ENCODE data around the gene LBX2. TPM values are rescaled to one million over a fixed set of nuclear protein-coding genes. Genes with fewer than 3 reads are reported as not detected.

LBX2 gene
- total RNA-seq, 1 donor from 2014 or later = 0.54 TPM

GRCh38 chr2:74522516-74522915 is 23.1 kb upstream of the LBX2 start:
- DNase-seq (ENCODE audit: low spot score) = no peak
- no peak overlapping the region for H3K27ac Mint-ChIP-seq
- intact Hi-C loops (cut with micrococcal nuclease) = no loop called here
- H3K36me3 Mint-ChIP-seq (ENCODE audit: low read depth) = peaks cover 27% of the 10 kb centered on the region
- H3K4me1 Mint-ChIP-seq (ENCODE audit: low read depth) = peaks cover 27% of the 10 kb centered on the region
- peaks cover 24% of the 10 kb centered on the region for H3K27me3 Mint-ChIP-seq (ENCODE audit: insufficient read depth)
- H3K9me3 Mint-ChIP-seq = no peaks in the 10 kb centered on the region
- H3K4me3 Mint-ChIP-seq = no peak overlapping the region

GRCh38 chr2:74516650-74517049 is 17.2 kb upstream of the LBX2 start:
- Mint-ChIP-seq H3K4me1 (ENCODE audit: low read depth) (peaks cover 16% of the 10 kb centered on the region), H3K36me3 (ENCODE audit: low read depth) (peaks cover 12% of the 10 kb centered on the region), H3K27me3 (ENCODE audit: insufficient read depth) (peaks cover 61% of the 10 kb centered on the region), H3K4me3 (peak overlapping the region; percentile 81), H3K27ac (no peak overlapping the region), H3K9me3 (no peaks in the 10 kb centered on the region)
- intact Hi-C loops (cut with micrococcal nuclease) = loop anchor here (1.0 kb wide), 2 partner anchors 9 to 13 kb away; partner anchors contain the start of genes AUP1, HTRA2 and PCGF1
- DNase-seq (ENCODE audit: low spot score) = no peak

- DNase-seq (ENCODE audit: low spot score) = peak; percentile 72
- intact Hi-C loops (cut with micrococcal nuclease) = loop anchor here (1.0 kb wide), 2 partner anchors 9 to 13 kb away; partner anchors contain the start of genes AUP1, HTRA2 and PCGF1
- no peak overlapping the region for H3K27ac Mint-ChIP-seq
- H3K4me3 Mint-ChIP-seq = peak overlapping the region; percentile 81
- peaks cover 65% of the 10 kb centered on the region for H3K27me3 Mint-ChIP-seq (ENCODE audit: insufficient read depth)
- H3K9me3 Mint-ChIP-seq = no peaks in the 10 kb centered on the region
- peaks cover 16% of the 10 kb centered on the region for H3K4me1 Mint-ChIP-seq (ENCODE audit: low read depth)
- H3K36me3 Mint-ChIP-seq (ENCODE audit: low read depth) = peaks cover 12% of the 10 kb centered on the region
Measured at GRCh38 chr2:74515981-74516633, 16.7 kb upstream of the LBX2 start.

- DNase-seq (ENCODE audit: low spot score) = no peak
- intact Hi-C loops (cut with micrococcal nuclease) = no loop called here
- Mint-ChIP-seq H3K27me3 (ENCODE audit: insufficient read depth) (peaks cover 66% of the 10 kb centered on the region), H3K27ac (peak overlapping the region; percentile 49), H3K9me3 (no peaks in the 10 kb centered on the region), H3K4me3 (peak overlapping the region; percentile 77), H3K4me1 (ENCODE audit: low read depth) (peaks cover 16% of the 10 kb centered on the region), H3K36me3 (ENCODE audit: low read depth) (peaks cover 12% of the 10 kb centered on the region)
Measured at GRCh38 chr2:74515271-74515980, 16.0 kb upstream of the LBX2 start.

GRCh38 chr2:74514368-74515270 is 15.2 kb upstream of the LBX2 start, which contains the start of gene TLX2:
Gene TLX2 (plus strand): TSS chr2:74514450. CDS start chr2:74514807, 357 bp downstream.
- Mint-ChIP-seq H3K4me1 (ENCODE audit: low read depth) (peaks cover 16% of the 10 kb centered on the region), H3K4me3 (peak within 1 kb of the TSS; percentile 77), H3K36me3 (ENCODE audit: low read depth) (peaks cover 10% of the 10 kb centered on the region), H3K27me3 (ENCODE audit: insufficient read depth) (peaks cover 63% of the 10 kb centered on the region), H3K27ac (peak within 1 kb of the TSS; percentile 49), H3K9me3 (no peaks in the 10 kb centered on the region)
- DNase-seq (ENCODE audit: low spot score) = no peak
- intact Hi-C loops (cut with micrococcal nuclease) = loop anchor here (1.0 kb wide), 1 partner anchor 16 kb away; no protein-coding TSS in a partner anchor

GRCh38 chr2:74513605-74514367 is 14.4 kb upstream of the LBX2 start:
- H3K36me3 Mint-ChIP-seq (ENCODE audit: low read depth) = peaks cover 10% of the 10 kb centered on the region
- no peak overlapping the region for H3K27ac Mint-ChIP-seq
- H3K4me1 Mint-ChIP-seq (ENCODE audit: low read depth) = peaks cover 18% of the 10 kb centered on the region
- intact Hi-C loops (cut with micrococcal nuclease) = loop anchor here (1.0 kb wide), 1 partner anchor 15 kb away; no protein-coding TSS in a partner anchor
- DNase-seq (ENCODE audit: low spot score) = peak; percentile 34
- H3K4me3 Mint-ChIP-seq = peak overlapping the region; percentile 66
- H3K27me3 Mint-ChIP-seq (ENCODE audit: insufficient read depth) = peaks cover 60% of the 10 kb centered on the region
- no peaks in the 10 kb centered on the region for H3K9me3 Mint-ChIP-seq

GRCh38 chr2:74512744-74513604 is 13.6 kb upstream of the LBX2 start:
- Mint-ChIP-seq H3K4me1 (ENCODE audit: low read depth) (peaks cover 27% of the 10 kb centered on the region), H3K27me3 (ENCODE audit: insufficient read depth) (peaks cover 52% of the 10 kb centered on the region), H3K9me3 (no peaks in the 10 kb centered on the region), H3K27ac (peak overlapping the region; percentile 52), H3K36me3 (ENCODE audit: low read depth) (peaks cover 13% of the 10 kb centered on the region), H3K4me3 (peak overlapping the region; percentile 66)
- DNase-seq (ENCODE audit: low spot score) = no peak
- intact Hi-C loops (cut with micrococcal nuclease) = no loop called here

- Mint-ChIP-seq H3K27ac (no peak overlapping the region), H3K27me3 (ENCODE audit: insufficient read depth) (peaks cover 37% of the 10 kb centered on the region), H3K4me3 (no peak overlapping the region), H3K36me3 (ENCODE audit: low read depth) (peaks cover 10% of the 10 kb centered on the region), H3K9me3 (no peaks in the 10 kb centered on the region), H3K4me1 (ENCODE audit: low read depth) (peaks cover 34% of the 10 kb centered on the region)
- intact Hi-C loops (cut with micrococcal nuclease) = no loop called here
- DNase-seq (ENCODE audit: low spot score) = no peak
Measured at GRCh38 chr2:74511104-74511989, 11.9 kb upstream of the LBX2 start.

GRCh38 chr2:74510272-74510671 is 10.9 kb upstream of the LBX2 start:
- H3K27ac Mint-ChIP-seq = peak overlapping the region; percentile 0
- DNase-seq (ENCODE audit: low spot score) = no peak
- H3K4me1 Mint-ChIP-seq (ENCODE audit: low read depth) = peaks cover 36% of the 10 kb centered on the region
- H3K27me3 Mint-ChIP-seq (ENCODE audit: insufficient read depth) = peaks cover 31% of the 10 kb centered on the region
- peaks cover 16% of the 10 kb centered on the region for H3K36me3 Mint-ChIP-seq (ENCODE audit: low read depth)
- no peaks in the 10 kb centered on the region for H3K9me3 Mint-ChIP-seq
- intact Hi-C loops (cut with micrococcal nuclease) = no loop called here
- H3K4me3 Mint-ChIP-seq = no peak overlapping the region

- Mint-ChIP-seq H3K4me1 (ENCODE audit: low read depth) (peaks cover 50% of the 10 kb centered on the region), H3K9me3 (no peaks in the 10 kb centered on the region), H3K27me3 (ENCODE audit: insufficient read depth) (peaks cover 27% of the 10 kb centered on the region), H3K4me3 (peak overlapping the region; percentile 96), H3K36me3 (ENCODE audit: low read depth) (peaks cover 26% of the 10 kb centered on the region), H3K27ac (peak overlapping the region; percentile 99)
- no peak for DNase-seq (ENCODE audit: low spot score)
- intact Hi-C loops (cut with micrococcal nuclease) = loop anchor here (1.0 to 2.0 kb wide), 11 partner anchors 8 to 771 kb away; partner anchors contain the start of genes AUP1, DOK1, HK2 and HTRA2
Measured at GRCh38 chr2:74507926-74508520, 8.6 kb upstream of the LBX2 start.

Data from activated T-helper 1 cell treated with anti-CD3 and anti-CD28 coated beads, Interleukin-12 subunit alpha, Interleukin-12 subunit beta, Interleukin-2, Interleukin-4 antibody, amounts not matched to agents 30 ng/mL and 10 ng/mL and 1 ng/mL, durations not matched to agents 14 hours and 24 hours and 36 hours (primary cell).